Cardiac septum (tissue), 1 donor: ENCODE results near the gene STK17A. TPM values are rescaled to one million over a fixed set of nuclear protein-coding genes. Genes with fewer than 3 reads are reported as not detected.
"Not testable (repeated sequence)": the region's sequence is repeated elsewhere in the genome, so short reads cannot be mapped to it uniquely, and the experiment has no call there.

Experiments
- DNase-seq: peaks from one replicate; pipeline ENCODE4 v3.0.0-alpha.2; 2020; ENCODE audit warnings: low spot score
- intact Hi-C: fragments of 100-400 bp; cut with DNase I; formaldehyde crosslinking; loops from one replicate; pipeline ENCODE4 v1.14.0; 2022
- total RNA-seq: library from RNA; stranded (reverse); fragmentation: NEBNext Ultra II Directional; extraction: Animal tissue kit (Norgen Biotek cat#: 25700); gene quantifications from one replicate; pipeline ENCODE4 v1.2.1, GENCODE V29; 2021
- donor health status: DM: no; HTN: no; CAD: no.

Gene STK17A
- total RNA-seq, 1 donor from 2014 or later, result 40.3 TPM

DNA sequence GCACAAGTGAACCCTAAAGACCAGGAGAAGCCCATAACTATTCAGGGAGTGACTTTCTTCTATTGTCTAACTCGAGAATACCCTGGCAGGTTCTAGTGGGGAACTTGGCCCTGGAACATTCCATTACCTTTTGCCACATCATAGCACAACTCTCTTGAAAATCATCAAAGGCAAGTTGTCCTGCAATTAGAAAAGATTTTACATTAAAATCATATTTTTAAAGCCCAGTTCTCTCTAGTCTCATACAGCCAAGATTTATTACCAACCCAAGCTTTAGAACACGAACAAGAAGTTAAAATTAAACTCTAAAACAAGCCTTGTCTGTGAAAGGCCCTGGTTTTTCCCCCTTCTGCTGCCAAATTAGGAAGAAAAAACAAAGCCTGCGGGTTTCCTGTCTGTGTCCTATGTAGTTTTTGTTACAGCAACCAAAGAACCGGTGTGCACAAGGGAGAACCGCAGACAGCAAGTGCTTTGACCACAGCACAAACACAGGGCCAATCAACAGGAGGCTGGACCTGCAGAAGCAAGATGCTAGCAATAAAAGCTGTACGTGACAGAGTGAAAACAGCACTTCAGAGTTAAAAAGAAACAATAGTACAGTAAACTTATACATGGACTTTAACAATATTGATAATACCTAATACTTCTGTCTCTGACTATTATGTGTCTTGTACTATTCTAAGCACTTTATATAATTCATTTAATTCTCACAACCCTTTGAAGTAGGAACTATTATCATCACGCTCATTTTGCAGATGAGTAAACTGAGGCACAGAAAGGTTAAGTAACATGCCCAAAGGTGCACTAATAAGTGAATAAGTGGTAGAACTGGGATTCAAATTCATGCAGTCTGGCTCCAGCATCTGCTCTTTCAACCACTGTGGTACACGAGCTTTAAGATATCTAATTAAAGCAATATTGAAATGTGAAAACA lies 65.8 kb downstream of the STK17A start:
- peak; percentile 87 for DNase-seq
- intact Hi-C loops, result loop anchor here (2.0 kb wide), 1 partner anchor 66 kb away; the partner anchor contains the start of gene STK17A

- intact Hi-C loops, result loop anchor here (2.0 kb wide), 1 partner anchor 67 kb away; the partner anchor contains the start of gene STK17A
- DNase-seq, result peak; percentile 84
Observed at GRCh38 chr7:43649755-43650274, 66.9 kb downstream of the STK17A start.

- intact Hi-C loops, result no loop called here
- DNase-seq, result no peak
Observed at GRCh38 chr7:43650457-43651052, 67.6 kb downstream of the STK17A start.

DNA sequence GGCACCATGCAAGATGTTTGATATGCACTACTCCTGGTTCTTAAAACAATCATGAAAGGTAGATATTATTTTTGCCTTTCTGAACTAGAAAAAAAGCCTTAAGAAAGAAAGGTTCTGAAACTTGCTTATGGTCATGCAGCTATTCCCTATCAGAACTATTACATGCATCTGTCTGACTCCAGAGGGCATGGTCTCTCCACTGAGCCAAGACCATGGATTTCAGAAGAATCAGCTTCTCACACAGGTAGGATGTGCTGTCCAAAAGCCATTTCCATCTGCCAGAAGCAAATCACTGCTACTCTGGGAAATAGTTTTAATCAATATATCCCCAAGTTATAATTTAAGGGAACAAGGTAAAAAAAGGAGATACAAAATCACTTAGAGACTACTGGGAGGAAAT lies 69.5 kb downstream of the STK17A start:
- intact Hi-C loops, result no loop called here
- no peak for DNase-seq

DNA sequence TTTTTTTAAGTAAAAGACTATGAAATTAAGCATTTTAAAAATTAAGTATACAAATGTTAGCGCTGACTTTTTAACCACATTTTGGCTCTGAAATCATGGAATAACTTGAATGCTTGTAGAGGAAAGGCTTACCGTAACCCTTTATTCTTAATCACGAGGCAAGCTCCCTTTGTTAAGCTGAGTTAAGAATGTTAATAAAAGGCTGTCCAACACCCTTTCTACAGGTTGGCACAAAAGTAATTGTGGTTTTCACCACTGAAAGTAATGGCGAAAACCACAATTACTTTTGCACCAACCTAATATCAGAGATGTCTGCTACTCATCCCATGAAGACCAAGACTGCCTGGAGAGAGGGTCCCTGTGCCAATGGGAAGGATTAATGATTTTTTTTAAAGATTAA lies 70.6 kb downstream of the STK17A start:
- intact Hi-C loops, result no loop called here
- DNase-seq, result no peak

DNA sequence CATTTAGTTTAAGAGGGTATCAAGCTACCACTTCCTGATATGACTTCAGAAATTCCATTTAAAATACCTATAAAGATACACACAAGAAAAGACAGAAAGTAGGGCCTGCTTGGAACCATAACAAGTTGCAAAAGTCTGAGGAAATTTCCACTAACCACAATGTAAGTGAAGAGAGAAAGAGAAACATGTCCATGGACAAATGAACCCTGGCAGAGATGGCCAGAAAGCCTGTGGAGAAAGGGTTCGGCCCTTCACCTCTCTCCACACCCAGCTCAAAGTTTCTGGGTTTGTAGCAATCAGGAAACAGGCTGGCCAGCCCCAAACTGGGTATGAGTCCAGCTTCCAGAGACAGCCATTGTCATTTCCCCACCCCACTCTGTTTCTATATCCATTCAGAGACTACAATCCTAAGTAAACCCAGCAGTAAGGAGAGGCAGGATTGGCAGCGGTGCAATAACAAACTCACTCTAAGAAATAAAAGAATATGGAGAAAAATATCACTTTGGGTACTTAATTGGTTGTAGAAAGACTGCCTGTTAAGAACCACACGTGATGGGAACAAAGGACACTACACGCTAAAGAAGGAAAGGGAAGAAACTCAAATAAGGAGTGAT lies 71.1 kb downstream of the STK17A start:
- no peak for DNase-seq
- intact Hi-C loops, result no loop called here

DNA sequence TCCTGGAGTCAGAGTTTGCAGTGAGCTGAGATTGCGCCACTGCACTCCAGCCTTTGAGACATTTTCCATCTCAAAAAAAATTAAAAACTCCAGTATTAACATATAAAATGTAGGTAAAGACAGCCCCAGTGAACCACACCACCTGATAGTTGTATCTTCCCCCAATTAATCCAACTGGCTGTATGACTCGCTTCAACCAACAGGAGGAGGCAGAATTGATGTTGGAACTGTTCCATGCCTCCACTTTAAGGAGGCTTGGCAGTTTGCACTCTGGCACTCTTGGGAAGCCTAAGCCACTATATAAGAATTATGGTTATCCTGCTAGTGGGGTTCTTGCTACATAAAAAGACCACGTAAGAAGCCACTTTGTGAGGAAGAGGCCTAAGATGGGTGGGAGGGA lies 72.7 kb downstream of the STK17A start:
- intact Hi-C loops, result no loop called here
- no peak for DNase-seq

DNA sequence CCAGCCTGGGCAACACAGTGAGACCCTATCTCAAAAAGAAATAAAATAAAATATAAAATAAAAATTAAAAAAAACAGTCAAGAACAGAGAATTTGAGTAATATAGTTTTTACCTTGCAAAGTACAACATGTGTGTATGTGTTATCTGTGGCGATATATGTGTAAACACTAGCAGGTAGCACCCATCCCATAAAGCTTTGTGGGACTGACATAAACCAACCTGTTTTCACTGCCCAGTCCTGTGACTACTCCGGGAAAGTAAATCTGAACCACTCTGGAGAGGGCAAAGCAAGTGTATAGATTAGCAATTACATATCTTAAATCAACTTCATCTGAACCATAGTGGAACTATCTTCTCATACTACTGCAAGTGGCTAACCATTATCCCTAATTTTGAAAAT lies 74.1 kb downstream of the STK17A start:
- no peak for DNase-seq
- intact Hi-C loops, result no loop called here

DNA sequence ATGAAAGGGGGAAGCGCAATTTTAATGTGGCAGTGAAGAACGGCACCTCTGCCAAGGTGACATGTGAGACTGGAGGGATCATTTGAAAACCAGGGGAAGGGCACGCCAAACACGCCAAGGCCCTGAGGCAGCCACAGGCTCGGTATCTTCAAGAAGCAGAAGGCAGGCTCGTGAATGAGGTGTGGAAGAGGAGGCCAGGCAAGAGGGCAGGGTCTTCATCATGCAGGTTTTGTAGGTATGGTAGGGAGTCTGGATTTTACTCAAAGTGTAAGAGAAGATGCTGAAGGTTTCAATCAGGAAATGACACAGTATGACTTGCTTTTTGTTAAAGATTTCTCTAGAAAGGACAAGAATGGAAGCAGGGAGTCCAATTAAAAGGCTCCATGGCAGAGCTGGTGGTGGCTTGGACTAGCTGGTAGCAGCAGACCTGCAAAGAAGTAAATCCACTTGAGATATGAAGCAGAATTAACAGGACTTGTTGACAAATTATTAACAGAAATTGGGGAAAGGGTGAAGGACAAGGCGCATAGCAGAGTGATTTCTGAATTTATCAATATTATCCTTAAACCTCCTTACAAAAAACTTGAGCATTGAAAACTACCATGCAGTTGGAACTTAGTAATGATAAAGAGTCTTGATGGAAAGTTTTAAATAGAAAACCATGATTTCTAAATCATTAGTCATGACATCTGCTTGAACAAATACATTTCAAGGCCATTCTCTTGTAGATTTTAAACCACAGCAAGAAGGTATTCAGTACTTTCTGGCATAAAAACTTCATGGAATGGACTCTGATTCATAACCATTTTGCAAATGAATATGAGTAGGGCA lies 76.0 kb downstream of the STK17A start:
- intact Hi-C loops, result no loop called here
- no peak for DNase-seq

DNA sequence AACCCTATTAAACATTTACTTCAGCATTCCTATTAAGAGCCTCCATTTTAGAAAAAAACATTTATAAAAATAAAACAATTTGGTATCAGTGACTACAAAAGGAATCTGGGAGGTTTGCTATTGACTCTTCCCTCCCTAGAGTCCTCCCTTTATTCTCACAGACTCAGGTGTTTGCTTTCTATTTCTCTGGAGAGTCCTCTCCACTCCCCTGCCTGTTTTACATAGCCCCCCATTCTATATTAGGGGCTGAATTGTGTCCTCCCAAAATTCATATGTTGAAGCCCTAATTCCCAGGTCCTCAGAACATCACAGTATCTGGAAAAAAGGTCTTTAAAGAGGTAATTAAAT lies 76.6 kb downstream of the STK17A start:
- intact Hi-C loops, result no loop called here
- DNase-seq, result no peak

GRCh38 chr7:43660141-43660540 lies 77.2 kb downstream of the STK17A start:
- DNase-seq, result no peak
- intact Hi-C loops, result no loop called here

DNA sequence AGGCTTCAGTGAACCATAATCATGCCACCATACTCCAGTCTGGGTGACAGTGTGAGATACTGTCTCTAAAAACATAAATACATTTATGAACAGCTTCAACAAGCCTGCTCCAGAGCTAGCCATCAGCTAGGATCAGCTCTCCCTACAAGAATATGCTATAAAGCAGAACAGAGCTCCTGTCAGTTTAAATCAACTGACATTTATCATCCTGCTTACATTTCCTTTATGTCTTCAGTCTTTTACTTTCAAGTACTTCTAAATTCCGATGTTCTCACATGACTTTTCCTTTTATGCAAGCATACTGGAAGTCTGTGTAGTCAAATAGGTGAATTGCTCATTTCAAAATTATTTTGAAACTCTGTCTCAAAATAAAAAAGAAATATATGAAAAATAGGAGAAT lies 81.8 kb downstream of the STK17A start:
- DNase-seq, result no peak
- intact Hi-C loops, result no loop called here

GRCh38 chr7:43666938-43667337 lies 84.0 kb downstream of the STK17A start:
- intact Hi-C loops, result no loop called here

GRCh38 chr7:43668035-43668434 lies 85.1 kb downstream of the STK17A start:
- intact Hi-C loops, result no loop called here
- no peak for DNase-seq

More at GRCh38 chr7:43666938-43667337, 84.0 kb downstream of the STK17A start:
- DNase-seq, result no peak

DNA sequence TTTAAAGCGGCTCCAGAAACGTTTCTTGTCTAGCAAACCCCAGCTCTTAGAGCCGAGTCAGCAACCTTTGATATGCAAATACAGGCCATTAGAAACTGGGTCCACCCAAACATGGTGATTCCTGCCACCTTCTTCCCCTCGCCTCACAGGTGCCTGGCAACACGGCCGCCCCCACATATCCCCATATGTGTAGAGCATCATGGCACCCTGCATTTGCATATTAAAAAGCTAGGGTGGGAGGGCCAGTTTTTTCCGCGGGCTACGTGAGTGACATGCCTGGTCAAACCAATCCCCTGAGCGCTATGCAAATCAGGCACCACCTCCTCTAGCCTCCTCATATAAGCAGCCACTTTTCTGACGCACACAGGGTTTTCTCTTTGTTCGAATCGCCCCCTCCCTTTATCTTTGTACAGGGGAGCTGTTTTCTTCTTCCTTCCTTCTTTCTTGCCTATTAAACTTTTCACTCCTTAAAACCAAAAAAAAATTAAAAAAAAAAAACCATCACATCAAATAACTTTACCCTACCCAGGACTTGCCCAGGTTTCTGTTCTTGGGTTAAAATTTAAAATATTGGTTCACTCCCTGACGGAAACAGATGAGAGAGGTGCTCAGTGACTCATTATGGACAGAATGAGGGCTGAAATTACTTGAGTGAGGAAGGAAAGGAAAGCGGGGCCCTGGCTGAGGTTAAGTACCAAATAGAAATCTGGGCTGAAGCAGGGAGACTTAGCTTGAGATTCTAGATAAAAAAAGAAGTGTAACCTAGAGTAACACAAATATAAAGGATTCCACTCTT lies 86.6 kb downstream of the STK17A start:
- intact Hi-C loops, result no loop called here
- DNase-seq, result no peak

DNA sequence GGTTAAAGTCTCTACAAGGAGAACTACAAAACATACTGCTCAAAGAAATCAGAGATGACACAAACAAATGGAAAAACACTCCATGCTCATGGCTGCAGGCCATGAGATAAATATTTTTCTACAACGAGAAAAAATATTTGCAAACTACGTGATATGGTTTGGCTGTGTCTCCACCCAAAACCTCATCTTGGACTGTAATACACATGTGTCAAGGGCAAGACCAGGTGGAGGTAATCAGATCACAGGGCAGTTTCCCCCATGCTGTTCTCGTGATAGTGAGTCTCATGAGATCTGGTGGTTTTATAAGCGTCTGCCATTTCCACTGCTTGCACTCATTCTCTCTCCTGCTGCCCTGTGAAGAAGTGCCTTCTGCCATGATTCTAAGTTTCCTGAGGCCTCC lies 88.6 kb downstream of the STK17A start:
- intact Hi-C loops, result no loop called here
- DNase-seq, result no peak

DNA sequence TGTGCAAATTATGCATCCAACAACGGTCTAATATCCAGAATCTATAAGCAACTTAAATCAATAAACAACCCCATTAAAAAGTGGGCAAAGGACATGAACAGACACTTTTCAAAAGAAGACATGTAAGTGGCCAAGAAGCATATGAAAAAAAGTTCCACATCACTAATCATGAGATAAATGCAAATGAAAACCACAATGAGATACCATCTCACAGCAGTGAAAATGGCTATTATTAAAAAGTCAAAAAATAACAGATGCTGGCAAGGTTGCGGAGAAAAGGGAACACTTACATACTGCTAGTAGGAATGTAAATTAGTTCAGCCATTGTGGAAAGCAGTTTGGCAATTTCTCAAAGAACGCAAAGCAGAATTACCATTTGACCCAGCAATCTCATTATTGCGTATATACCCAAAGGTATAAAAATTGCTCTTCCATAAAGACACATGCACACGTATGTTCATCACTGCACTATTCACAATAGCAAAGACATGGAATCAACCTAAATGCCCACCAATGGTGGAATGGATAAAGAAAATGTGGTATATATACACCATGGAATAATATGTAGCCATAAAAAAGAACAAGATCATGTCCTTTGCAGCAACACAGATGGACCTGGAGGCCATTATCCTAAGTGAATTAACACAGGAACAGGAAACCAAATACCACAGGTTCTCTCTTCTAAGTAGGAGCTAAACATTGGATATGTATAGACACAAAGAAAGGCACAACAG lies 90.5 kb downstream of the STK17A start:
- DNase-seq, intact Hi-C loops: not testable (repeated sequence)
